Keratinocyte (primary cell): Measurements from ENCODE around the gene ENPP3.

Experiments
- EZH2 ChIP-seq: IDR thresholded peaks from one replicate; pipeline ENCODE4 v1.6.1; 2012; ENCODE audit warnings: inconsistent platforms, mild to moderate bottlenecking, low read length, moderate library complexity
- TF ChIP-seq, protein P1 (sequence below), 3 experiments: IDR thresholded peaks in 1 of 3; conservative IDR thresholded peaks in 1 of 3; optimal IDR thresholded peaks in 1 of 3; 2 replicates in 2 of 3; 3 replicates in 1 of 3; pipeline versions ENCODE3 to v1.5.1; 2011; ENCODE audit warnings: low read length in 3 of 3, mild to moderate bottlenecking in 3 of 3, moderate library complexity in 2 of 3, control low read depth in 1 of 3, inconsistent platforms in 1 of 3; ENCODE audit not compliant: insufficient read depth in 2 of 3; ENCODE audit errors: extremely low read depth in 1 of 3

DNA sequence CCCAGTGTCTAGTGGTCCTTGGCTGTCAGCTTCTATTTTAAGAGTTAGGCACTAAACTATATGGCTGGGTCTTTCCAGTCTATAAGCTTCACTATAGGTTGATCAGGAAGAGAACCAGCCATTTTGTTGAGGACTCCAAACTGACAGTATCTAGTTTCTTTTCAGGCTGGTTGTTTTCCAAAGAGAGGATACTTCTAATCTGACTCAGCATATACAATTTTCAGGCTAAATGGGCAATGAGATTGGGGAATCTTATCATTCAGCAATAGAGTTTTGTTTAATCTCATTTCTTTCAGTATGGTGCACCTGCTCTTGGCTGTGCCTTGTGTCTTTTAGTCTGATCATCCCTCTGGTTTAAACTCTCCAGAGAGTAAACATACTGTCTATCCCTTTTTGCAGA lies 94.1 kb downstream of the ENPP3 start:
- TF ChIP-seq, protein P1, sequence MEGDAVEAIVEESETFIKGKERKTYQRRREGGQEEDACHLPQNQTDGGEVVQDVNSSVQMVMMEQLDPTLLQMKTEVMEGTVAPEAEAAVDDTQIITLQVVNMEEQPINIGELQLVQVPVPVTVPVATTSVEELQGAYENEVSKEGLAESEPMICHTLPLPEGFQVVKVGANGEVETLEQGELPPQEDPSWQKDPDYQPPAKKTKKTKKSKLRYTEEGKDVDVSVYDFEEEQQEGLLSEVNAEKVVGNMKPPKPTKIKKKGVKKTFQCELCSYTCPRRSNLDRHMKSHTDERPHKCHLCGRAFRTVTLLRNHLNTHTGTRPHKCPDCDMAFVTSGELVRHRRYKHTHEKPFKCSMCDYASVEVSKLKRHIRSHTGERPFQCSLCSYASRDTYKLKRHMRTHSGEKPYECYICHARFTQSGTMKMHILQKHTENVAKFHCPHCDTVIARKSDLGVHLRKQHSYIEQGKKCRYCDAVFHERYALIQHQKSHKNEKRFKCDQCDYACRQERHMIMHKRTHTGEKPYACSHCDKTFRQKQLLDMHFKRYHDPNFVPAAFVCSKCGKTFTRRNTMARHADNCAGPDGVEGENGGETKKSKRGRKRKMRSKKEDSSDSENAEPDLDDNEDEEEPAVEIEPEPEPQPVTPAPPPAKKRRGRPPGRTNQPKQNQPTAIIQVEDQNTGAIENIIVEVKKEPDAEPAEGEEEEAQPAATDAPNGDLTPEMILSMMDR (optimal IDR thresholded peaks at IDR 0.05 in 1 of 3, IDR thresholded peaks at IDR 0.05 in 1 of 3, conservative IDR thresholded peaks at IDR 0.05 in 1 of 3; ENCODE audit: extremely low read depth in 1 of 3, insufficient read depth in 2 of 3, low read length in 3 of 3) = no peak
- TF ChIP-seq EZH2 = no peak
